Pons (tissue), 1 donor: ENCODE measurements around the gene ETS1.

Experiments
- DNase-seq: peaks from one replicate; pipeline ENCODE4 v3.0.0-alpha.2; 2016; ENCODE audit warnings: low spot score

Gene ETS1

DNA sequence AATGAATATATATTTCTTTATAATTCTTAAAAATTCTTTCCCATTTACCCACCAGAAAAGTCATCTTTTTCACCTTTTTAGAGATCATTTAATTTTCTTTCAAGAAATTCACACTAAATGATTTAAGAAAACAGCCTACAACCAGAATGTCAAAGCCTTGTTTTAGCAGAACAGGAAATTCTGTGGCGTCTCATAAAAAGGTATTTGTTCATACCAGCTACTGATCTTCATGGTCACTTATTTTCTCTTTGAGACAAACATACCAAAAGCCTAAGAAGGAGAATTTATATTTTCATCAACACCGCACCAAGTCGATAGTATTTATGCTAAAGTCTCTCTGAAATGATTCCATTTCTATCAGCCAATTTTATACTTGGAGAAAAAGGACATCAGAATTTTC, 105.3 kb downstream of the ETS1 start:
- no peak for DNase-seq

DNA sequence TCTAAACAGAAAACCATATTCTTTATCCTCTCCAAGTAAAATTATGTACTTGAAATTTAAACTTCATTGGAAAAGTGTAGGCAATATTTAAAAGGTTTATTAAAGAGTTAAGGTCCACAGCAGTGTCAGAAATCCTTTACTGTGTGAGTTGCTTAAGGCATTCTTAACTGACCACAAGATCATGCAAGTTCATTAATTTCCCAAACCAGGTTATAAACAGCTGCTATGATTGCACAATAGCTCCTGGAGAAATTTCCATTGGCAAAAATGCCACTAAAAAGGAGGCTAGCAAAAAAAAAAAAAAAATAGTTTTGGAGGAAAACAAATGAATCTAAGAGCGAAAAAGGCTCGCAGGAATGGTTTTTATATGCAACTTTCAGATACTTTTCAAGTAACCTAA, 106.2 kb downstream of the ETS1 start:
- DNase-seq, result no peak

DNA sequence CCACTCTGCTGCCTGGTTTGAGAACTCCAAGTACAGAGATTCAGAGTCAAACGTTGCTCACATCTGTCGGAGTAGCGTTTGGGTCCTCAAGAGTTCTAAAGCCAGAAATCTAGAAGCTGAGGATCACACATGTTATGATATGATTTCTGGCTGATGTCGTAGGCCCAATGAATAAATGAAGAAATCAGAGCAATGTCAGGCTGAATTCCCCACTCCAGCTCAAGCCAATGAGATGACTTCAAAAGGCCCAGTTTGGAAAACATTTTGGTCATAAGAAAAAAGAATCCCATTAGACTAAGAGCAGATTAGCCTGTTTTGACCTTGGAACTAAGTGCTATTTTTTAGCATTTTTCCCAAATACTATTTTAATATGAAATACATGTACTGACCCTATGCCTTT, 106.7 kb downstream of the ETS1 start:
- no peak for DNase-seq

DNA sequence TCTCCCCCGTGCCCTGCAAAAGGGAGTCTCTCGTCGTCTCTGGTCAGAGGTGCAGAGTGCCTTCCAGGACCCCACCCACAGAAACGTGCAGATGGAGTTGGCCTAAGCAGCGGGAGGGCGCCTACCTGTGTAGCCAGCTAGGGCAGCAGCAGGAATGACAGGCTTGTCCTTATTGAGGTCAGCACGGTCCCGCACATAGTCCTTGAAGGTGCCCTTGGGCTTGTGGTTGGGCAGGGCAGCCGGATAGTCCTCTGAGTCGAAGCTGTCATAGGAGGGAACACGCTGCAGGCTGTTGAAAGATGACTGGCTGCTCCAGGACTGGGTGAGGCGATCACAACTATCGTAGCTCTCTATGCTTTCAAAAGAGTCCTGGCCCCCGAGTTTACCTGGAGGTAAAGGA, 107.3 kb downstream of the ETS1 start:
- no peak for DNase-seq

DNA sequence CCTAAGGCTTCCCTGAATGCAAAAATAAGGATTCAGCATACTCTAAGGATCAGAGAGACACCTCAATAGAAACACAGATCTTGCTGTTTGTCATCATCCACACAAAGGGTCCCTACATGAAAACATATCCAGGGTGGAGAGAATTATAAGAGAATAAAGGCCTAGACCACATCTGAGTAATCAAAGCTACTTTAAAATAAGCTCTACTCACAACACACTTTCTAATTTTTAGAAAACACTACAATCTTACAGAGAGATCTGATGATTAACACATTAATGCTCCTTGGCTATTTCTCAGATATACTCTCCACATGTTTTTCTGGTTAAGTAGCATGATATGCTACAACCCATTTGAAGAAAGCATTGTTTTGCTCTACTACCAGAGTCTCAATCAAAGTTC, 108.2 kb downstream of the ETS1 start:
- no peak for DNase-seq

DNA sequence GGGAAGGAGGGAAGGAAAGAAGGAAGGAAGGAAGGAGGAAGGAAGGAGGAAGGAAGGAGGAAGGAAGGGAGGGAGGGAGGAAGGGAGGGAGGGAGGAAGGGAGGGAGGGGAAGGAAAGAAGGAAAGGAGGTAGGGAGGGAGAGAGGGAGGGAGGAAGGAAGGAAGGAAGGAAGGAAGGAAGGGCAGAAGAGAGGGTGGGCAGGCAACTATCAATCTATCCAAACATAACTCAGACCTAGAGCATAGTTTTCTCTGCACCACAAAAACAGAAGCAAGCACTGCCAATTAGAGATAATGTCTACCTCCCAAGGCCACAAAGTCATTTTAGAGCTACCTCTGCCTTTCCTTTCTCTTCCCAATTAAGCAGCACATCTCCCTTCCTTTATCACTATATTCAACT, 109.1 kb downstream of the ETS1 start:
- no peak for DNase-seq

DNA sequence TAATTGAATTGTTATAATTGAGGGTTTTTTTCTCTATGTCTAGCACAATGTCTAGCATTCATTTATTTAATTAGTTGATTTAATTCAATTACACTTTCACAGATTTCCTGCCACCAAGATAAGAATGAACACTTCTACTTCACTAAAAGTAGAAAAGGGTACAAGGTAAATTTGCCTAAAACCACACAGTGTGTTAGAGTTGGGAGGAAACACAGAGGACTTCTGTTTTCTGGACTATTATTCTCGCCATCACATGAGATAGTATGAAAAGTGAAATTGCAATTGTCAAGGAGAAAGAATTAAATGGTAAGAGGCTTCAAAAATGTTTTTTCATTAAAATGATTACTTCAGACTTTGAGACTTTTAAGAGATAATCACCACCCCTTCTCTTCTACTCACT, 109.5 kb downstream of the ETS1 start:
- DNase-seq, result no peak

DNA sequence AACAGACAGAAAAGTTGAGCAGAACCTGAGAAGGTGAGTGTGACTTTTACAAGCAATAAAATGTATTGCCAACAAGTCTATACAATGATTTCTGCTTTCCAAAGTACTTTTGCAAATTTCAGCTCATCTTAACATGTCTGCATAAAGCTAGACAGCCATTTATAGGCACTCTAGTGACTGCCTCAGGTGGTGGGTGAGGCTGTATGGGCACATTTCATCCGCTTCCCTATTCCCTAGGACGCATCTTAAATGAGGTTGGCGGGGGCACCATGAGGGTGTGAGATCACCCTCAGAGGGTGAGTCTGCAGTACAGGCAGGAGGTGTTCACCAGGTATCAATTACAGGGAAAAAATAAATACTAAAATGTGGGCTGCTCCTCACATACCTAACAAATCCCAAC, 110.1 kb downstream of the ETS1 start:
- DNase-seq, result no peak

DNA sequence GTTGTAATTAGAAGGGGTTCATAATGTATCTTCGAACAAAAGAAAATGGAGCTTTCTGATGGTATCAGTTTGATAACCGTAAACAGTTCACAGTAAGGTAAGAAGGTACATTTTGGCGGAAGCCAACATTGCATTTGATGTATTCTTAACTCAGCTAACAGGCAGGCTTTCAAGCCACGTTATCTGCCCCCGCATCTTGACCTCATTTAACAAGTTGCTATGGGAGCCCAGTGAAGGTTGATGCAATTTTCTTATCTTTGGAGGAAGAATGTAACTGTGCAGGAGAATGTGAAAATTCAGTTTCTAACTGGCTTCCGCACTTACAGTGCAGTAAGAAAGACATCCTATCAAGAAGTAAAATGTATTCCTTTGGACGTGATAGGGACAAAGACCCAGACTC, 110.6 kb downstream of the ETS1 start:
- DNase-seq, result no peak

DNA sequence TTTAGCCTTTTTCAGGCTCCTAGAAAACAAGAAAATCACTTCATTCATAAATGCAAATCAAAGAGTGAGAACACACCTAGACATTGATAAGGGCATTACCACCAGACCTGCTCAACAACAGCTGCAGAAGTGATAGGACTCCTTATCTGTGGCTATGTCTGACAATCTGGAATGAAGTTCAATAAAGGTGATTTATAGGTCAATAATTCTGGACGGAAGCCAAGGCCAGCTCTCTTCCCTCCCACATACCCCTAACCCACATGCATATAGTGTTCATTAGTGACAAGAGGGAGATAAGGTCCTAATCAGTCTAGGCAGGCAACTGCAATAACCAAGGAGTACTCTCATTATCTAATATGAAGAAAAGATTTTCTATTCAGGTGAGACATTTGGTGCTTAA, 111.3 kb downstream of the ETS1 start:
- DNase-seq, result no peak

DNA sequence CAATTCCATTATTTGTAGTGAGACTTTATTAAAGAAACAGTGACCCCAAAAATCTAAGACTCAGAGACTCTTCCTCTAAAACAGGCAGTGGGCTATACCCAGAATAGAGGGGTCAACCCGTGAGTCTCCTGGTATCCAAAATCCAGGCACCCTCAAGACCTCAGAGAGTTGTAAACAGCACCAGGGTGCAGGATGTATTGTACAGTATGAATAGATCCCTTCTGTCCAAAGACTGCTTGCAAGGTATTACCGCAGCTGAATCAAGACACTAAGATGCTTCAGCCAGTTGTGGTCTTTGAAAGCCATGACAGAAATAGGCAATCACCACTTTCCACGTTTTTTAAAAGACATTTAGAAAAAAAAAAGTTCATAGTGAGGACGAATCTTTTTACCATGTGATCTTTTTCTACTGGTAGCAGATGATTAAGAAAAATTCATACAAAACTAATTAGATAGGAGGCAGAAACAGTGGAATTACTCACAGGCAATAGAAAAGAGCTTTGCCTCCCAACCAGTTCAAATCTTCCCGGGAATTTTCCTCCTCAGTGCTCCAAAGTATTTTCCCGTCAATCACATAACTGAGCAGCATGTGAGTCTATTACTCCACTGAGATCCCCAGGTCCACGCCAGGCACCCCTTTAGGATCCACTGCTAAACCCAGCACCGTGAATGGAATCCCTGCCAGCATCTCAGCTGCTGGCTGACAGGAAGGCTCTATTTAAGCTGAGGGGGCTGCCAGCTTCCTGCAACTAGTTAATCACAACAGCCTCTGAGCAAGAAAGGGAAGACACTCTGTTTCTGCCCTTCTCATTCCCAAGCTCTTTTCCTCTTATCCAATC, 113.1 kb downstream of the ETS1 start:
- DNase-seq, result no peak

DNA sequence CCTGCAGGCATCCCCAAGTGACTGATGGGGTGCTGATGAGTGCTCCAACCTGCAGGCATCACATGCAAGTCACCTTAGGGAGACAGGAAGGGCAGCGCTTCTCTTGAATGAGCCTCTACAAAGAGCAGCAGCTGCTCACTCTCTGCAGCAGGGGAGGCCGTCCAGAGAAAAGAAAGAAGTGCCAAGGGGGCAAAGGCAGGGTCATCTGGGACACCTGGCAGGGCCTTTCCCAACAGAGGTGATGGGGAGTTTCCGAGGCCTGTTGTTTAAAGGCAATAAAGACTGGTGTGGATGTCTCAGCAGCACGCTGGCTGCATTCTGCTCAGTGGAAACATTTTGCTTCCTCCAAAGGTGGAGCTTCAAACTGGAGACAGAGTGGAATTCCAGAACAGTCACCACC, 113.7 kb downstream of the ETS1 start:
- DNase-seq, result no peak

DNA sequence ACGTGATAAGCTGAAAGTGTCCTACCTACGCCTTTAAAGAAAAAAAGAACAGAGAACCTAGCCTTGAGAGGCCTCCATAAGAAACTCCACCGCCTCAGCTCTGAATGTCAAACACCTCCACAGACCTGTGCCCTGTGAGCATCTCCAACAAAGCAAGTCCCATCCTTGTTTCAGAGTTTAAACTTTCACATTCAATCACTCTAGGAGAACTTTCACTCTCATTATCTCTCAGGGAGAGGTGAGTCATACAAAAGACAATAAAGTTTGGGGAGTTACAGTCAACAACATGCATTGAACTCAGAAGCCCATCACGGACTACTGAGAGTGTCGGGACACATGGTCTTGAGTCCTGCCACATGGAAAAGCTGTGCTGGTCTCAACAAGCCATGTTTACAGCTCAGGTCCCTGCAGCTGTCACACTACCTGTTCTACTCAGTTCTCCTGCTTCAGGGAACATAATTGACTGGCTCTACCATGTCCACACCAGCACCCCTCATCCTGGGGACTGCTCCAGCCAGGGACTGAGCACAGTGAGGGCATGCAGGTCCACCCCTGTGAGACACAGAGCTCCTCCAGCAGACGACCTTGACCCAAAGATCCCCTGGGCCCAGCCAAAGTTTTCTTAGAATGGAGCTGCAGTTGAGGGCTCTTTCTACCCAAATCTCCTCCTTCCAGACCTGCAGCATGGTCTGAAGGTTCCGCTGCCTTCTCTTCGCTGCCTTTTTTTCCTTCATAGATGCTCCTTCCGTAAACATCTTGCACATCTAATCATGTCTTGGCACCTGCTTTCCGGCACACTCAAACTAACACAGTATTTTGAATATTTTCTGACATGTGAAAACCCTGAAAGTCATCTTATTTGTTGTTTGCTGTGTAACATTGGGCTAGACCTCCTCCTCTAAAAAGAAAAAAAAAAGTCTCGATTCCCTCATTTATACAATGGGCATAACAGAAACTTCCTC, 114.9 kb downstream of the ETS1 start:
- DNase-seq, result no peak

DNA sequence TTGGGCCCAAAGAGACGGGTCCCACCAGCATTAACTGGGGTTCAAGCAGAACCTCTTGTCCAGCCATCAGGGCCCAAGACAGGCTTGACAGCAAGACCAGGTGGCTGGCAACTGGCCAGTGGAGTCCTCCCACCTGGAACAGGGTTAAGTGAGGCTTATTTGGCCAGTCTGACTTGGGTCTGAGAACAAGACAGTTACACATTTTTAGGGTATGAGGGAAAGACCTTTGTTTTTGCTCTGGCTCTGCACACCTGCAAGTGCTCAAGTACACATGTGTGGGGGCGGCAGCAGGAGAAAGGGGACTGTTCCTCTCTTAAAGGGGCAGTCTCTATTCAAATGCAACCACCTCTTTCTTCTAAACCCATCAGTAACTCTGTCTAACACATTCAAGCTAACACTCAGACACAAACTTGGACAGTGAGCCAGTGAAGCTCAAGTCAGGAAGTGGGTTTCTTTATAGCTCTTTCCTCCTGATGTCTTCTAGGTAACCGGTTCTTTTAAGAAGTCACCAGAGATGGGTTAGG, 116.2 kb downstream of the ETS1 start:
- no peak for DNase-seq

DNA sequence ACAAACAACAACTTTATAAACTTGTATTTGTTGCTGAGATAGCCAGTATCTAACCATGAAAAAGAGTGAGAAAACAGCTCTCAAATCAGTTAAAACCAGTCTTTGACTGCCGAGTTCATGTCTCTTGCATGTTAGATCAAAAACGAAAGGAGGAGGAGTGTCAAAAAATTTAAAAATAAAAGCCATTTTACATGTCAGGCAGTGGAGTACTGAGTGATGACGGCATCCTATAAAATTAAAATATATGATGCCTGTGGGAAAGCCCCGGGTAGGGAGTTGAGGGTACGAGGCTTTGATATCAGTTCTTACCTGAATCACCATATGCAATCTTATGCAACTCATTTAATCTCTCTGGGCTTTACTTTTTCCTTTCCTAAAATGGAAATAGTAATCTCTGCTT, 117.3 kb downstream of the ETS1 start:
- no peak for DNase-seq

DNA sequence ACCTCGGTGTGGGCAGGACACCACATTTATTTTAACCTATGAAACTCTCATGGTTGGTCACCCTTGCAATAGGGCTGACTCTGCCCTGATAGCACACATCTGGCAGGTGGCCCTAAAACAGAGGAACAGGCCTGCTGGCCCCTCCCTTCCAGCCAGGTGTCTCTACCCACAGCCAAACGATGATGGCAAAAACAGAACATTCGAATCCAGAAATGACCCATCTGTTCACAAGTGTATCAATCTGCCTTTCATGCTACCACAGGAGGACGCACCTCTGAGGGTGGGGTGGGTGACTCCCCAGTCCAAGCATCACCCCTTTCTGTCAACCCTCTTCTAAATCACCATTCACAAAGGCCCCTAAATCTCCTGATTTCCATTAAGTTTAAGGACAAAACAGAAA, 118.1 kb downstream of the ETS1 start:
- DNase-seq, result no peak

DNA sequence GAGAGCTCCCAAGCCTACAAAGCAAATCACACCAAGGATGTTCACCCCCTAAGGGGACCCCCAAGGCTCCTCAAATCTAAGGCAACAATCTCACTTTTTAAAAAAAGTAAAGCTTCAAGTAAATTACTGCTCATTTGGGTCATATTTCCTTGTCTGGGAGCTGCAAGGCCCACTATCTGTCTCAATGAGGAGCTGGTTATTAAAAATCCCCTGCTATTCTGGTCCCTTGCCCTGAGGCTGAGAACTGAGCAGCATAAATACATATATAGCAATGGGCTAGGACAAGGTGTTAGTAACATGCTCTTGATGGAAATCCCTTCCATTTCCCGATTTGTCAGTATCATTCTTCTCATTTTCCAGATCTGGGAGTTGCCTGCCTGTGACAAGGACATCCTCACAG, 119.2 kb downstream of the ETS1 start:
- DNase-seq, result no peak

DNA sequence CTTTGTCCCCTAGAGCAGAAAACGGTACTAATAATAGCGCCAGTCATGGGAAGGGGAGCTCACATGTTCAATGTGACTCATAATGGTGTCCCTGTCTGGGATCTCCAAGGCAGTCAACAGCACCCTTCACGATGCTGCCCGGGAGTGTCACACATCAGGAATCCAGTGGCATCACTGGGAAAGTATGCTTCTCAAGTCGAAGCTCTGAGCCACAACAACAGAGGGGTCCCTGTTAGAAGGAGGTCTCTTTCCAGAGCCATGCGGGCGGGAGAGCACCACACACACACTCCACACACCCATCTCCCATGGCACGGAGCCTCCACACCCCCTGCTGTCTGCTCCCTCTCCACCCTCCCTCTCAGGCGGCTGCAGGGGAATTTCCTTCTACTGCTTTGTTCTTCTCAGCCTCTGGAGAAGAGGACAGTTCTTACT, 119.7 kb downstream of the ETS1 start:
- peak; percentile 37 for DNase-seq

DNA sequence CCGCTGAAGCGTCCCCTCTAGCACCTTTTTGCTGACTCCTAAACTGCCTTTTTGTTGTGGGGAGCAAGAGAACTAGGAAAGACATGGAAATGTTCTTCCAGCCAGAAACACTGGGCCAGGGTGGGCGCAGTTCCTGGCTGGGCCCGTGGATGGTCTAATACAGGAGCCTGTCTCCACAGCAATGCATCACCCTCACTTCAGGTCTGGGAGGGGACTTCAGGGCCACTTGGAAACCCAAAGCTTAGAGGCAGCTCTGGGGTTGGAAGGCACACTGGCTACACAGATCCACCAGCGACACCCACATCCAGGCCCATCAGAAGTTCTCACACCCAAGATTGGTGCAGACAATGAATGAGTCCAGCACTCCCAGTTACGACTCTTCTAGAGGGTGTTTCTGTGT, 120.3 kb downstream of the ETS1 start:
- DNase-seq, result no peak

DNA sequence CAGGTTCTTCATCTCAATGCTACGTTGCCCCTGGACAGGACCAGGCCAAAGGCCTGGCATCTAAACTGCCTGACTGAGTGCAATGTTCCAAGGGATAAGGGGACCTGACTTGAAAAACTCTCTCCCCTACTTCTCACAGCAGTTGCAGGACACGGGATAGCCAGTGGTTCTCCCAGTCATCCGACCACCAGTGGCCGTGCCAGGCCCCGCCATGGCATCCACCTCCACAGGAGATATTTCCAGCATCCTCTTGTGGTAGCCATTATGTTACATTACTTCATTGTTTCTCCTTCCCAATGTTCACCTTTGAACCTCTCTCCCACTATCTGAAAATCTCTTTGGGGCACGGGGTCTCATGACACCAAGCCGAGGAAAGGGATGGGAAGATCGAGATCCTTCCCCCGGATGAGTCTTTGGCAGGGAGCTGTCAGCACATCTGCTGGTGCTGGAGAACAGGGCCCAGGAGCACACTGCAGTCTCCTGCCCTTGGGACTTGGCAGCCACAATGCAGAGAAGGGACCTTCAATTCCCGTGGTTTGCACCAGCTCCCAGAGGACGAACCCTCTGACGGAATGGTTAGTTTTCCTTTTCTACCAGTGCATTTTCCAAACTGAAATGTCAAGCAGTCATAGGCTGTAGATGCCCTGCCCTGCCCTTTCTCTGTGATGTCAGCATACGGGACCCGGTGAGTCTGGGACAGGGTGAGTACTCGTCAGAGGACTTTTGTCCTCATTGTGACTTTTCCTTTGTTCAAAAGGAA, 121.2 kb downstream of the ETS1 start:
- DNase-seq, result no peak

DNA sequence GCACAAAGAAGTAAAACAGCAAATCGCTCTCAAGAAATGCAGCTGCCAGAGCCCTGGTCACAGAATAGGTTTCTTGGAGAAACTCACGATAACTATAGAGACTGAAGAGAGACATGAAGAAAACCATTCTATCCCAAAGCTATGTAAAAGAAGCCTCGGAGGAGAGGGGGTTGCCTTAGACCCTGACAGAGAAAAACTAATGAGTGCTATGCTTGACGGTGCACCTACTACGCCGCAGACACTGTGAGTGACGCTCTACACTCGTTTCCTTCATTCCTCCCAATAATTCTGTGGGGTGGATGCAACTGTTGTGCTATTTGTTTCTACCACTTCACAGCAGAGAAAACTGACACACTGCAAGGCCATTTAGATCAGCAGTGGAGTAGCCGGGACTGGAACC, 121.8 kb downstream of the ETS1 start:
- no peak for DNase-seq

DNA sequence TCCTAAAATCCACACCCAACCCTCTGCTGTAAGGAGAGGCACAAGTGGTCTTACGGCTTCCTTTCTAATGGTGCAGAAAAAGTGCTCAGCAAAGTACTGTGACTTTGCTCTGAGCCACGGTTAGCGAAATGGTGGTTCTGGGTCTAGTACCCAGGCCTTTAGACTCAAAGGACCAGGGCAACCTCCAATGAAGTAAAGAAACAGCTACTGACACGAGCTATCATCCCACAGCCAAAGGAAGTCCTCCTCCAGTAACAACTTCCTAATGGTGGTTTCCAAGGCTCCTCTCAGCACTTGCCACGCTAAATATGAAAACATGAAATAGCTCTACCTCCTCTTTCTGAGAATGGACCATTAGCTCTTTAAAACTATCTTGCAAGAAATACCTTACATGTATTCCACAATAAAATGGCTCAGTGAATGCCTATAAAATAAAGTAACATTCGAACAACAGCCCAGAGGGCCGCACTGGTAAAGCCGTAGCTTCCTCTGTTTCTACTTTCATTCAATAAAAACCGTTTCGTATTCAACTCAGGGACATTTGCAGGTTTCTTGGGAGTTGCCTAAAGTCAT, 122.4 kb downstream of the ETS1 start:
- DNase-seq, result no peak
